ENCODE data around the gene C12orf57. TPM values are rescaled to one million over a fixed set of nuclear protein-coding genes. Genes with fewer than 3 reads are reported as not detected.

The C12orf57 gene
- polyA plus RNA-seq, 5 donors: 179 to 281 (median 188) TPM

GRCh38 chr12:6915789-6916285 is 28.0 kb upstream of the C12orf57 start:
- no peak for DNase-seq

GRCh38 chr12:6916426-6917200 is 27.2 kb upstream of the C12orf57 start:
- no peak for DNase-seq

GRCh38 chr12:6917491-6918231 is 26.2 kb upstream of the C12orf57 start:
- DNase-seq: no peak

GRCh38 chr12:6919588-6919987 is 24.2 kb upstream of the C12orf57 start:
- DNase-seq: no peak

- DNase-seq: no peak
Measured at GRCh38 chr12:6921539-6921938, 22.3 kb upstream of the C12orf57 start.

GRCh38 chr12:6921996-6922946 is 21.6 kb upstream of the C12orf57 start:
- no peak for DNase-seq

- DNase-seq: no peak
Measured at GRCh38 chr12:6923003-6923732, 20.7 kb upstream of the C12orf57 start.

- DNase-seq: no peak
Measured at GRCh38 chr12:6923851-6924250, 20.0 kb upstream of the C12orf57 start.

- DNase-seq: no peak
Measured at GRCh38 chr12:6925239-6925539, 18.6 kb upstream of the C12orf57 start.

GRCh38 chr12:6925540-6926279 is 18.1 kb upstream of the C12orf57 start:
- peak in 1 of 2 donors; percentile 81 for DNase-seq

- DNase-seq: peak; percentile 90 to 91
Measured at GRCh38 chr12:6927379-6928021, 16.3 kb upstream of the C12orf57 start, which contains the start of gene ATN1. Gene ATN1 (plus strand): TSS chr12:6927959. CDS start chr12:6934002, 6,043 bp downstream.

- DNase-seq: no peak
Measured at GRCh38 chr12:6928022-6928702, 15.7 kb upstream of the C12orf57 start.

GRCh38 chr12:6928703-6929407 is 15.0 kb upstream of the C12orf57 start:
- no peak for DNase-seq

GRCh38 chr12:6929466-6930452 is 14.1 kb upstream of the C12orf57 start:
- DNase-seq: no peak

GRCh38 chr12:6932766-6933165 is 11.1 kb upstream of the C12orf57 start:
- no peak for DNase-seq

GRCh38 chr12:6934110-6934509 is 9.7 kb upstream of the C12orf57 start:
- no peak for DNase-seq
